Upper lobe of right lung (tissue), 1 donor: ENCODE results near the gene ARF1. TPM values are rescaled to one million over a fixed set of nuclear protein-coding genes. Genes with fewer than 3 reads are reported as not detected.

ENCODE experiments used
- ATAC-seq: fragments of 200-7000 bp; cut with Tn5 transposase; one replicate; pipeline ENCODE4 v1.9.1; 2020; ENCODE audit warnings: mild to moderate bottlenecking, moderate library complexity
- DNase-seq: peaks from one replicate; pipeline ENCODE4 v3.0.0-alpha.2; 2020
- H3K27ac ChIP-seq: fragments of 200-600 bp; one replicate; pipeline ENCODE4 v1.8.0; 2022
- H3K27me3 ChIP-seq: fragments of 200-600 bp; one replicate; pipeline ENCODE4 v1.8.0; 2022; ENCODE audit warnings: mild to moderate bottlenecking
- H3K36me3 ChIP-seq: fragments of 200-600 bp; one replicate; pipeline ENCODE4 v1.8.0; 2022
- H3K4me1 ChIP-seq: fragments of 200-600 bp; one replicate; pipeline ENCODE4 v1.8.0; 2022
- H3K4me3 ChIP-seq: fragments of 200-600 bp; one replicate; pipeline ENCODE4 v1.8.0; 2022; ENCODE audit warnings: mild to moderate bottlenecking
- H3K9me3 ChIP-seq: fragments of 200-600 bp; one replicate; pipeline ENCODE4 v1.8.0; 2022
- CTCF ChIP-seq: fragments of 200-600 bp; IDR thresholded peaks from one replicate; pipeline ENCODE4 v1.8.0; 2022; ENCODE audit warnings: antibody characterized with exemption
- intact Hi-C: fragments of 100-400 bp; cut with DNase I; formaldehyde crosslinking; loops from one replicate; pipeline ENCODE4 v1.11.0; 2022
- total RNA-seq: library from RNA; stranded (reverse); fragmentation: NEBNext Ultra II Directional; extraction: Animal tissue kit (Norgen Biotek cat#: 25700); gene quantifications from one replicate; pipeline ENCODE4 v1.2.1, GENCODE V29; 2021
- donor health status: DM: no; HTN: yes; CAD: no; lungs with severe emphysema.

Gene ARF1
- total RNA-seq, 1 donor from 2014 or later = 397 TPM

- TF ChIP-seq CTCF = no peak
- Histone ChIP-seq H3K4me3 (peak overlapping the region; percentile 21), H3K36me3 (peaks cover 20% of the 10 kb centered on the region), H3K9me3 (no peaks in the 10 kb centered on the region), H3K4me1 (peaks cover 95% of the 10 kb centered on the region), H3K27ac (peak overlapping the region; percentile 99), H3K27me3 (no peaks in the 10 kb centered on the region)
- DNase-seq = peak; percentile 62
- intact Hi-C loops = no loop called here
- ATAC-seq = peak; percentile 62
Observed at GRCh38 chr1:228088586-228089498, 6.3 kb downstream of the ARF1 start.

DNA sequence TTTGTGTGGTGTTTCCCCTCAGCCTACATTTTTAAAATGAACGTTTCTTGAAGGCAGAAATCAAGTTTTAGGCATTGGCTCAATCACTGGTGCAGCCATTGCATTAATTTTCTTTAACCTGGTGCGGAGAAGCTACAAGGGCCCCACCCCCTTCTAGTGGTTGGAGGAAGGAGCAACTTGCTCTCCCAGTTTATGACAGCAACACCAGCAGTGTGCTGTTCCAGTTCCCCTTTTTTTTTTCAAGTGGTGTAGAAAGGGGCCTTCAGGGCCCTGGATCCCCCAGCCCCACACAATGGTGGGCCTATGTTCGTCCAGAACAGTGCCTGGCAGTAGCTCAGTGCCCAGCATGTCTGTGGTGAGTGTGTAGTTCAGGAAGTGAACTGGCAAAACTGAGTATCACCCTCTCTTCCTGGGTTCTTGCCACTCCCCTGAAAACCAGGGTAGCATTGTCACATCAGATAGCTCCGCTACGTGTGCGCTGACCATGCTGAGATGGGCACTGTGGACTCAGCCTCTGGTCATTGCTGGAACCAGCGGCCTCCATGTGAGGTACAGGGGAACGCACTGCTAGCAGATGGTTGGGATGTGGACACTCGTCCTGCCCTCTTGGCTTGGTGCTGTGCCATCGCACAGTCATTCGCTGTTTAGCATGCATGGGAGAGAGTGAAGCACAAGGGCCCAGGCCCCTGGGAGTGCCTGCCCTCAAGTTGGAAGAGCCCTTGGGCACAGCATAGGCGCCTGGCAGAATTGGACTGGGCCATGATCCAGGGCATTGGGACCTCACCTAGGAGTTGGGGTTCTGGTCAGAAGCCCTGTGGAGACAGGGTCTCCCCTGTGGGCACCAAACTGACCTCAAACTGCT, 7.2 kb downstream of the ARF1 start:
- H3K4me1 ChIP-seq = peaks cover 85% of the 10 kb centered on the region
- peaks cover 4% of the 10 kb centered on the region for H3K9me3 ChIP-seq
- H3K27ac ChIP-seq = no peak overlapping the region
- H3K36me3 ChIP-seq = peaks cover 20% of the 10 kb centered on the region
- peak; percentile 53 for ATAC-seq
- no peak for TF ChIP-seq CTCF
- H3K27me3 ChIP-seq = no peaks in the 10 kb centered on the region
- no peak overlapping the region for H3K4me3 ChIP-seq
- intact Hi-C loops = no loop called here
- peak; percentile 57 for DNase-seq

- no peak for ATAC-seq
- no peak overlapping the region for H3K4me3 ChIP-seq
- intact Hi-C loops = no loop called here
Observed at GRCh38 chr1:228090613-228091081, 8.1 kb downstream of the ARF1 start.

DNA sequence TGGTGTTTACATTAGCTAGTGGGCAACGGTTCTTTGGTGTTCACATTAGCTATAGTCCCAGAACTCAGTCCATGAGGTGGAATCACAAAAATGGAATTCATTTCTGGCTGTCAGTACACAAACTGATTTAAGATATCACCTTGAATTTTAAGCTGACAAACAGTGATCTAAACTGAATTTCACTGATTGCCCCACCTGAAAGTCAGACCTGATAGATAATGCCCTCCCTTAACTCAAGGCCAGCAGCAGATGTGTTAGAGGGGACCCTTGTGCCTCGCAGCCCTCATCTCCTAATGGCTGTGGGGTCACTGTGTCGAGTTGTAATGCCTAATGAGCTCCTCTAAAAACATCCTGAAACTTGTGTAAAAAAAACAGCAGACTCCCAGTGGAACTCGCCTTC, 8.6 kb downstream of the ARF1 start:
- peak; percentile 6 for DNase-seq
- Histone ChIP-seq H3K9me3 (peaks cover 5% of the 10 kb centered on the region), H3K27me3 (no peaks in the 10 kb centered on the region), H3K4me3 (no peak overlapping the region), H3K27ac (no peak overlapping the region), H3K36me3 (peaks cover 23% of the 10 kb centered on the region), H3K4me1 (peaks cover 73% of the 10 kb centered on the region)
- no peak for TF ChIP-seq CTCF
- intact Hi-C loops = no loop called here
- no peak for ATAC-seq

More at GRCh38 chr1:228090613-228091081, 8.1 kb downstream of the ARF1 start:
- peak; percentile 52 for DNase-seq
- peaks cover 76% of the 10 kb centered on the region for H3K4me1 ChIP-seq
- no peaks in the 10 kb centered on the region for H3K27me3 ChIP-seq
- peaks cover 5% of the 10 kb centered on the region for H3K9me3 ChIP-seq
- TF ChIP-seq CTCF = no peak
- H3K36me3 ChIP-seq = peaks cover 20% of the 10 kb centered on the region
- H3K27ac ChIP-seq = no peak overlapping the region

GRCh38 chr1:228092342-228093049, 10.0 kb downstream of the ARF1 start:
- TF ChIP-seq CTCF = no peak
- intact Hi-C loops = no loop called here
- Histone ChIP-seq H3K9me3 (peaks cover 5% of the 10 kb centered on the region), H3K27ac (no peak overlapping the region), H3K36me3 (peaks cover 37% of the 10 kb centered on the region), H3K27me3 (no peaks in the 10 kb centered on the region), H3K4me3 (no peak overlapping the region), H3K4me1 (peaks cover 65% of the 10 kb centered on the region)
- ATAC-seq (no peak), DNase-seq (peak; percentile 7)
